ENCODE data around the gene VRK1. TPM values are rescaled to one million over a fixed set of nuclear protein-coding genes. Genes with fewer than 3 reads are reported as not detected.

Gene VRK1
- total and polyA plus RNA-seq, 5 experiments from 2014 or later = 36.3 to 41.4 (median 39.4) TPM

- Mint-ChIP-seq H3K36me3 (peaks cover 24 to 74% (median 41%) of the 10 kb centered on the region in 3 donors), H3K4me3 (no peak overlapping the region), H3K27ac (no peak overlapping the region), H3K9me3 (no peaks in the 10 kb centered on the region), H3K4me1 (peaks cover 0 to 2% (median 0%) of the 10 kb centered on the region in 4 donors), H3K27me3 (no peaks in the 10 kb centered on the region)
- DNase-seq = no peak
- ATAC-seq = no peak
- POLR2A ChIA-PET = no interaction called here
These were observed 42.1 kb downstream of the VRK1 start for GRCh38 chr14:96839251-96839650.

- POLR2A ChIA-PET = no interaction called here
- H3K27me3 Mint-ChIP-seq = no peaks in the 10 kb centered on the region
- H3K4me1 Mint-ChIP-seq = no peaks in the 10 kb centered on the region
- DNase-seq (no peak), ATAC-seq (no peak)
- H3K27ac Mint-ChIP-seq = no peak overlapping the region
- H3K9me3 Mint-ChIP-seq = no peaks in the 10 kb centered on the region
- H3K4me3 Mint-ChIP-seq = no peak overlapping the region
- peaks cover 18 to 66% (median 39%) of the 10 kb centered on the region in 3 donors for H3K36me3 Mint-ChIP-seq
These were observed 46.0 kb downstream of the VRK1 start for GRCh38 chr14:96843137-96843536.

DNA sequence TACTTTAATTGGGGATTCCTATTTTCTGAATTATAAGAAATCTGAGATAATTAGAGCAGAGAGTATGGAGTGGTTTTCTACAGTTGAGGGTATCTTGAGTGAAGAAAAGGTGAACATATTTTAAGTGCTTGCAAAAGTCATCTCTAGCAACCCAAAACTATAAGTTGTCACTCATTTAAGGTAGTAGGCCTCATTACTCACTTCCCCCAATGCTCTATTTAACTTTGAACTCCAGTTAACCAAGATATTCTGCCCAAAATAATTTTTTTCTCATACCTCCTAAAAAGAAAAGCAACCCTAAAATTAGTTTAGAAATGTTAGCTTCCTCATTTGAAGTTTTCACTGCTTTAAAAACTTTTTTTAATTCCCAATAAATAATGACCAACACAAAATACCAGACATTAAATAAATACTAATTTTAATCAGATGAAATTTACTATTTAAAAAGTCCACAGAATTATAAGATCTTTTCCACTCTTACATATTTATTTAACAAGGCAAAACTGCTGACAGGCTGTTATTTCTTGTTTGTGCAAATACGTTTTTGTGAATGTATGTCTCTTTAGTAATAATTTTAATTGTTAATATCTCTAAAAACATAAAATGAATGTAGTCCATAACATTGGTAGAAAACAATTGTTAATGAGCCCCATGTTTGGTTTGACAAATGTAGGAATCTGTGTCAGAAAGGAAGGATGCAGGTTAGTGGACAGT is 47.8 kb downstream of the VRK1 start:
- no peak for DNase-seq
- POLR2A ChIA-PET = no interaction called here
- H3K27ac Mint-ChIP-seq = peak overlapping the region in 1 of 10 donors; percentile 27

GRCh38 chr14:96847451-96847850 is 50.3 kb downstream of the VRK1 start:
- Mint-ChIP-seq H3K36me3 (peaks cover 10 to 55% (median 23%) of the 10 kb centered on the region in 3 donors), H3K27me3 (no peaks in the 10 kb centered on the region), H3K9me3 (no peaks in the 10 kb centered on the region), H3K27ac (peak overlapping the region in 1 of 10 donors; percentile 6), H3K4me1 (peaks cover 0 to 4% (median 3%) of the 10 kb centered on the region in 4 donors), H3K4me3 (no peak overlapping the region)
- DNase-seq = no peak
- no peak for ATAC-seq
- POLR2A ChIA-PET = no interaction called here

More for the DNA sequence above, 47.8 kb downstream of the VRK1 start:
- Mint-ChIP-seq H3K27me3 (no peaks in the 10 kb centered on the region), H3K4me1 (peaks cover 0 to 3% (median 0%) of the 10 kb centered on the region in 4 donors), H3K4me3 (no peak overlapping the region), H3K9me3 (no peaks in the 10 kb centered on the region), H3K36me3 (peaks cover 10 to 64% (median 29%) of the 10 kb centered on the region in 3 donors)
- ATAC-seq = no peak

DNA sequence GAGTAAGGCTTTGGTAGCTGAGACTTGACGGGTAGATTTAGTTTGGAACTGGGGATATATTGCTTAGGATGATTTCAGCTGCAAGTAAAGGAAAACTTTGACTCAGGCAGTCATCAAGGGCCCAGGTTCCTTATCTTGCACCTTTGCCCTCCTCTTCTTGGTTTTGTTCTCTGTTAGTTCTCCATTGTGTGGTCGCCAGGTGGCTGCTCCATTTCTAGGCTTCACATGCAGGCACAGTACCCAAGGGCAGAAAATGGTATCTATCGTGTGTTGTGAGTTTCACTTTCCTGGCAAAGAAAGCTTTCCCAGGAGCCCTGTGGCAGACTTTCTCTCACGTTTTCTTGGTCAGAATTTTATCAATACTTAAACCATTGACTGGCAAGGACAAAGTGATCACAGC is 50.8 kb downstream of the VRK1 start:
- H3K36me3 Mint-ChIP-seq = peaks cover 8 to 54% (median 19%) of the 10 kb centered on the region in 3 donors
- H3K27me3 Mint-ChIP-seq = no peaks in the 10 kb centered on the region
- peaks cover 0 to 8% (median 5%) of the 10 kb centered on the region in 4 donors for H3K4me1 Mint-ChIP-seq
- POLR2A ChIA-PET = no interaction called here
- DNase-seq (no peak), ATAC-seq (no peak)
- no peaks in the 10 kb centered on the region for H3K9me3 Mint-ChIP-seq
- no peak overlapping the region for H3K4me3 Mint-ChIP-seq
- peak overlapping the region in 2 of 10 donors; percentile 0 to 6 for H3K27ac Mint-ChIP-seq

- H3K27me3 Mint-ChIP-seq = no peaks in the 10 kb centered on the region
- H3K27ac Mint-ChIP-seq = peak overlapping the region in 2 of 10 donors; percentile 1 to 14
- no peak overlapping the region for H3K4me3 Mint-ChIP-seq
- H3K4me1 Mint-ChIP-seq = peaks cover 0 to 8% (median 5%) of the 10 kb centered on the region in 4 donors
- H3K36me3 Mint-ChIP-seq = peaks cover 6 to 57% (median 23%) of the 10 kb centered on the region in 3 donors
- no peak for DNase-seq
- no peak for ATAC-seq
- POLR2A ChIA-PET = no interaction called here
- H3K9me3 Mint-ChIP-seq = no peaks in the 10 kb centered on the region
These were observed 52.6 kb downstream of the VRK1 start for GRCh38 chr14:96849733-96850132.

DNA sequence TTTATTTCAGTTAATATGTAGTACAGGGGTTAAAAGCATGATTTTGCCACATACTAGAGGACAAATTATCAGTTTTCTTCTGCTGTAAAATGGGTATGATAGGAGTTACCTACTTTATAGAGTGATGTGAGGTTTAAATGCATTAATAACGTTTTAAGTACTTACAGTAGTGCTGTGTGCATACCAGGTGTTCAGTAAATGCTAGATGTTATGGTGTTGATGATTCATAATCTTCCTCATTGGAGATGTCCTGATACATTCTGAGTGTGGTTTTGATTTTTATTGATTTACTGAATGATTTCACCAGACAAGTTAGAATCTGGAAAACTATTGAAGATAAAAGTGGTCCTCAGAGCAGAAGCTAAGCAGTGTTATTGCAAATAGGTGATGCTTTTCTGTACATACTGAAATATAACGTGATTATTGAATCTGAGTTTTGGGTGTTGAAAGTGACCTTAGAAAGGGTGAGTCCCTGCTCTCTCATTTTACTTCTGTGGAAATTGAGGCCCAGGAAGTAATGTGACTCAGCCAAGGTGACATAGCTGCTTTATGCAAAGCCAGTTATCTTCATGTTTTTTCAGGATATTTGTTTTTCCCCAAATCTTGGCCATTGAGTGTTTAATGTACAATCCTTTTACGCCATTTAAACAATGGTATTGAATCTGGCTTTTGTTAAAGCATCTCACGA is 54.7 kb downstream of the VRK1 start:
- Mint-ChIP-seq H3K4me3 (no peak overlapping the region), H3K36me3 (peaks cover 6 to 61% (median 27%) of the 10 kb centered on the region in 3 donors), H3K4me1 (peaks cover 0 to 8% (median 5%) of the 10 kb centered on the region in 4 donors), H3K9me3 (no peaks in the 10 kb centered on the region), H3K27ac (peak overlapping the region in 1 of 10 donors; percentile 11), H3K27me3 (no peaks in the 10 kb centered on the region)
- POLR2A ChIA-PET = no interaction called here
- ATAC-seq (no peak), DNase-seq (no peak)

DNA sequence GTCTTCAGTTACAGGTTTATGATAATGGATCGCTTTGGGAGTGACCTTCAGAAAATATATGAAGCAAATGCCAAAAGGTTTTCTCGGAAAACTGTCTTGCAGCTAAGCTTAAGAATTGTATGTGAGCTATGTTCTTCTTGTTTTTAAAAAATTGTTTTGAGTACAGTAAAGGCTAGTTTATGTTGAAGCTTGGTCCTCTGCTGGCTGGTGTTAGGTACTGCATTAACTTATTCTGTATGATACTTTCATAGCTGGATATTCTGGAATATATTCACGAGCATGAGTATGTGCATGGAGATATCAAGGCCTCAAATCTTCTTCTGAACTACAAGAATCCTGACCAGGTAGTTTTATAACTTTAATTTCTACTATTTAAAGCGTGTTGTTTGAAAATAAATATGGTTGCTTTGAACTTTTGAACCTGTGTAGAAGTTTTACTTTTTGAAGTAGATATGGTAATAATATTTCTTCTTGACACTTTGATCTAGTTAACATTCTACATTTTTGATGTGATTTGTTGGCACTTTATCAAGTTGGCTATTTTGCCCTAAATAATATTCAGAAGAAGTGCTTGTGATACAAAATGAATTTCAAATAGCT is 55.7 kb downstream of the VRK1 start:
- Mint-ChIP-seq H3K36me3 (peaks cover 2 to 62% (median 27%) of the 10 kb centered on the region in 3 donors), H3K27ac (peak overlapping the region in 1 of 10 donors; percentile 9), H3K4me3 (no peak overlapping the region), H3K9me3 (no peaks in the 10 kb centered on the region), H3K4me1 (peaks cover 0 to 8% (median 5%) of the 10 kb centered on the region in 4 donors), H3K27me3 (no peaks in the 10 kb centered on the region)
- peak in 3 of 10 donors; percentile 9 to 21 (median 12) for DNase-seq
- POLR2A ChIA-PET = no interaction called here
- peak in 1 of 2 donors; percentile 47 for ATAC-seq

DNA sequence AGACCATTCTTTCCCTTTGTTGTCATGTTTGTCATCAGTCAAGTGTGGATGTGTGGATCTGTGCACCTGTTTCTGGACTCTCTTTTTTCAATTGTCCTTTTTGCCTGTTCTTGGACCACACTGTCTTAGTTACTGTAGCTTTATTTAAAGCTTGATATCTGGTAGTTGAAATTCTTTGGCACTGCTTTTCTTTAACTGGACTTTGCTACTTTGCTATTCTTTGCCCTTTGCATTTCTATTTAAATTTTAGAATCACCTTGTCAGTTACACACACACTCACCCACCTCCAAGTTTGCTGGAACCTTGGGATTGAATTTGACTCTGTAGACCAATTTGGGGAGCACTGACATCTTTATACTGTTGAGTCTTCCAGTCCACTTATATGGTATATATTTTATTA is 61.5 kb downstream of the VRK1 start:
- Mint-ChIP-seq H3K9me3 (no peaks in the 10 kb centered on the region), H3K36me3 (peaks cover 0 to 59% (median 35%) of the 10 kb centered on the region in 3 donors), H3K4me3 (no peak overlapping the region), H3K27ac (peak overlapping the region in 1 of 10 donors; percentile 68), H3K27me3 (no peaks in the 10 kb centered on the region), H3K4me1 (peaks cover 0 to 4% (median 0%) of the 10 kb centered on the region in 4 donors)
- POLR2A ChIA-PET = no interaction called here
- DNase-seq (no peak), ATAC-seq (no peak)

DNA sequence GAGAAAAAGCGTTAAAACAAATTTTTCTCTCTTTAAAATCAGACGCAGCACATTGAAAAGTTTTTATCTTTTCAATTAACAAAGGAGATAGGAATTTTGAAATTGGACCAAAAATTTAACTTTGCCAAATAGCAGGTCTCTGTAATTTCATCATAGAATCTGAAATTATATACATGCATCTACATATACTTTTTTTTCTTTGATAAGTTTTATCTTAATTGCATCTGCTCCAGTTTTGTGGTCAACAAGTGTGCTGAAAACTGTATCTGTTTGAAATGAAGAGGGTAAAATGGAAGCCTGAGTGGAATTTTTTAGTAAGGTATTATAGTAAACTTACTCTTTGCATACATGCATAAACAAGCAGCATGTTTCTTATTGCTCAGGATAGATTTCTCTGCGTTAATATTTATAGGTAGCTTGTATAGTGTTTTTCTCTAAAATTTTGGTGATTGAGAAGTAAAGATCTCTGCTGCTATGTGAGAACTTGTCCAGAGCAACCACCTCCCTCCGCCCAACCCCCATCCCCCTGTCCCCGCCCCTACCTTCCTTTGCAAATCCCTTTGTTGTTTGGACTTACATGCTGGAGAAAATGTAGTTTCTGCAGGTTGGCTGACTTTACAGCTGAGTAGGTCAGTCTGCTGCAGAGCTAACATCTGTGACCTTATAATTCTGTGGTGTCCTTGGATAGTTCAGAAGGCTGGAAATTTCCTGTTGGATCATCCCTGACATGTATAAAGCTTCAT is 64.6 kb downstream of the VRK1 start:
- Mint-ChIP-seq H3K36me3 (peaks cover 19 to 70% (median 51%) of the 10 kb centered on the region in 3 donors), H3K9me3 (no peaks in the 10 kb centered on the region), H3K4me3 (no peak overlapping the region), H3K4me1 (peaks cover 0 to 5% (median 0%) of the 10 kb centered on the region in 4 donors), H3K27me3 (no peaks in the 10 kb centered on the region), H3K27ac (no peak overlapping the region)
- POLR2A ChIA-PET = no interaction called here
- DNase-seq = no peak
- ATAC-seq = no peak

DNA sequence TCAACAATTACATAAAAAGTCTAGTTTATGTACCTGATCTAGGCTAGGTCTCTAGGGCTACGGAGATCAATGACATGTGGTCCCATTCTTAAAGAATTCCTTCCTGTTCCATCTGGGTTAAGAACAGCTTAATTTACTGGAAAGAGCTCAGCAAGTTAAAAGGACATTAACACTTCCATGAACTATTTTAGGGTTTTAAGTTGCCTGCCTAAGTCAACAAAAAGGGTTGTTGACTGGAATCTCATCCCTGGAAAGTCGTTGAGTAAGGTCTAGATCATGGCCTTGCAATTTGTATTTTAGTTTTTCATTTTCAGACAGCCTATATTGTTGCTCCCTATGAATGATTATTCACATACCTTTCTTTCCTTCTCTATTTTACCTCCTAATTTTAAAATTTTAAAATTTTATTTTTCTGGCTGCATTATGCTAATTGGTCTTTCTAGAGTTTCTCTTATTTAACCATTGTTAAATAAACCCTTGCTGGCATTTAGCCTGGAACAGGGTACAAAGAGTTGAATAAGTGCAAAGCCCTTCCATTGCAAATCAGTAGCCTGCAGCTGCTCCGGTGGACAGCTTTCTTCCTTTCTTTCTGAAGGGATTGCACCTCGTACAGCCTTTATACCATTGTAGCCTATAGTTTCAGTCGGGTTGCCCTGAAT is 66.3 kb downstream of the VRK1 start:
- Mint-ChIP-seq H3K4me3 (no peak overlapping the region), H3K36me3 (peaks cover 19 to 62% (median 48%) of the 10 kb centered on the region in 3 donors), H3K27me3 (no peaks in the 10 kb centered on the region), H3K4me1 (peaks cover 0 to 5% (median 1%) of the 10 kb centered on the region in 4 donors), H3K9me3 (no peaks in the 10 kb centered on the region), H3K27ac (no peak overlapping the region)
- DNase-seq (no peak), ATAC-seq (no peak)
- POLR2A ChIA-PET = no interaction called here

- POLR2A ChIA-PET = no interaction called here
- no peak for DNase-seq
- no peak for ATAC-seq
- peaks cover 19 to 57% (median 46%) of the 10 kb centered on the region in 3 donors for H3K36me3 Mint-ChIP-seq
- no peaks in the 10 kb centered on the region for H3K27me3 Mint-ChIP-seq
- no peak overlapping the region for H3K27ac Mint-ChIP-seq
- no peak overlapping the region for H3K4me3 Mint-ChIP-seq
- no peaks in the 10 kb centered on the region for H3K9me3 Mint-ChIP-seq
- H3K4me1 Mint-ChIP-seq = peaks cover 0 to 5% (median 1%) of the 10 kb centered on the region in 4 donors
These were observed 66.8 kb downstream of the VRK1 start for GRCh38 chr14:96863986-96864330.
